K562 (cell line): ENCODE measurements around the gene SERGEF. TPM values are rescaled to one million over a fixed set of nuclear protein-coding genes. Genes with fewer than 3 reads are reported as not detected.

Source experiments
- ATAC-seq: fragments of 200-7000 bp; cut with Tn5 transposase; 3 replicates; pipeline ENCODE4 v1.9.1; 2020; ENCODE audit warnings: moderate library complexity
- BruUV-seq: library from RNA; stranded (reverse); fragments of 400-500 nt; replicated peaks from 2 replicates; lab custom pipeline; 2021; lab: Mats Ljungman, UMichigan
- CTCF ChIA-PET: fragments of 300-600 bp; formaldehyde crosslinking; extraction: SDS; loops from one replicate; lab custom pipeline; 2021; ENCODE audit warnings: low intra/inter-chr PET ratio; lab: Yijun Ruan, JAX
- POLR2A ChIA-PET: fragments of 300-600, 350-650 bp; sonication (Branson Sonifier 250); formaldehyde crosslinking; extraction: SDS; loops from one replicate; lab custom pipeline; 2021; ENCODE audit warnings: antibody characterized with exemption, inconsistent platforms; lab: Yijun Ruan, JAX
- DNase-seq, 4 experiments: peaks; one replicate each; pipeline versions ENCODE4 v3.0.0 to v3.0.0-alpha.2; 2011 to 2018; ENCODE audit warnings: low spot score in 3 of 4, mixed read lengths in 3 of 4; ENCODE audit errors: extremely low read depth in 1 of 4
- FAIRE-seq: peaks from 2 replicates; lab custom pipeline; 2011; peaks lifted over from hg19 to GRCh38; lab: Jason Lieb, UNC
- H2AFZ ChIP-seq: 2 replicates; pipeline ENCODE4 v1.6.0; 2011; ENCODE audit warnings: low read depth, low read length, control low read depth, inconsistent platforms
- H3K27ac ChIP-seq: fragments of 200-600 bp; 3 replicates; pipeline ENCODE4 v1.8.0; 2011; ENCODE audit warnings: low read depth, mild to moderate bottlenecking, control low read depth, inconsistent platforms, low read length, moderate library complexity, mixed read lengths; ENCODE audit errors: extremely low read depth
- H3K27me3 ChIP-seq, 2 experiments: fragments of 300-600 bp in 1 of 2; 2 replicates in 1 of 2; 3 replicates in 1 of 2; pipeline versions ENCODE4 v1.6.0 to v1.8.0; 2011; ENCODE audit warnings: inconsistent platforms in 2 of 2, low read length in 2 of 2, mild to moderate bottlenecking in 1 of 2, mixed read lengths in 1 of 2, moderate library complexity in 1 of 2; ENCODE audit not compliant: control insufficient read depth in 2 of 2, insufficient read depth in 2 of 2
- H3K36me3 ChIP-seq: fragments of 300-600 bp; 3 replicates; pipeline ENCODE4 v1.8.0; 2011; ENCODE audit warnings: mild to moderate bottlenecking, low read length, inconsistent platforms; ENCODE audit not compliant: control insufficient read depth, insufficient read depth
- H3K4me1 ChIP-seq, 2 experiments: fragments of 200-600 bp in 1 of 2; replicated peaks in 1 of 2; 2 replicates in 1 of 2; 3 replicates in 1 of 2; pipeline versions ENCODE4 v1.5.1 to v1.8.0; 2011; ENCODE audit warnings: inconsistent platforms in 2 of 2, low read length in 2 of 2, mild to moderate bottlenecking in 1 of 2, mixed read lengths in 1 of 2, moderate library complexity in 1 of 2; ENCODE audit not compliant: control insufficient read depth in 2 of 2, insufficient read depth in 2 of 2
- H3K4me2 ChIP-seq: 2 replicates; pipeline ENCODE4 v1.6.1; 2011; ENCODE audit warnings: low read length, control low read depth, inconsistent platforms, mixed read lengths; ENCODE audit not compliant: insufficient read depth
- H3K4me3 ChIP-seq: fragments of 200-600 bp; sonication (generic), shearing (Covaris generic); 2 replicates; pipeline ENCODE4 v1.5.1; 2016; ENCODE audit warnings: control low read depth, inconsistent platforms
- H3K79me2 ChIP-seq: fragments of 200-600 bp; 3 replicates; pipeline ENCODE4 v1.8.0; 2011; ENCODE audit warnings: low read length, inconsistent platforms; ENCODE audit not compliant: control insufficient read depth, insufficient read depth
- H3K9ac ChIP-seq, 2 experiments: 2 replicates each; pipeline versions ENCODE4 v1.6.0 to v1.6.1; 2011; ENCODE audit warnings: low read depth in 2 of 2, low read length in 2 of 2, control low read depth in 1 of 2, inconsistent platforms in 1 of 2, mild to moderate bottlenecking in 1 of 2, mixed read lengths in 1 of 2; ENCODE audit not compliant: insufficient read depth in 1 of 2
- H3K9me1 ChIP-seq: one replicate; pipeline ENCODE4 v1.6.0; 2011; ENCODE audit warnings: inconsistent platforms, mild to moderate bottlenecking, low read length, moderate library complexity; ENCODE audit not compliant: control insufficient read depth, insufficient read depth
- H3K9me3 ChIP-seq: replicated peaks from 2 replicates; pipeline ENCODE4 v1.5.1; 2011; ENCODE audit warnings: low read depth, low read length, inconsistent platforms; ENCODE audit not compliant: control insufficient read depth, insufficient read depth
- H4K20me1 ChIP-seq: replicated peaks from 2 replicates; pipeline ENCODE4 v1.6.1; 2011; ENCODE audit warnings: low read length, inconsistent platforms, mixed read lengths; ENCODE audit not compliant: control insufficient read depth, insufficient read depth
- CBFA2T3 ChIP-seq: fragments of 450-650 bp; IDR thresholded peaks from 2 replicates; pipeline ENCODE4 v1.6.1; 2017
- CBFB ChIP-seq: sonication (generic); formaldehyde crosslinking; IDR thresholded peaks from 2 replicates; pipeline ENCODE4 v1.4.0; 2020; ENCODE audit warnings: mild to moderate bottlenecking, missing genetic modification reagents
- GABPB1 ChIP-seq: sonication (generic); formaldehyde crosslinking; IDR thresholded peaks from 2 replicates; pipeline ENCODE4 v1.8.0; 2022; ENCODE audit warnings: mild to moderate bottlenecking, missing genetic modification reagents
- HLTF ChIP-seq: fragments of 450-650 bp; IDR thresholded peaks from 2 replicates; pipeline ENCODE4 v1.6.1; 2016
- ILK ChIP-seq: fragments of 450-650 bp; IDR thresholded peaks from 2 replicates; pipeline ENCODE4 v1.6.1; 2016; ENCODE audit warnings: missing genetic modification characterization, low read depth, mild to moderate bottlenecking, missing compliant biosample characterization, moderate library complexity, borderline replicate concordance
- NCOA4 ChIP-seq: fragments of 450-650 bp; IDR thresholded peaks from 2 replicates; pipeline ENCODE4 v1.6.1; 2018; ENCODE audit warnings: mild to moderate bottlenecking; ENCODE audit not compliant: partially characterized antibody
- PBX2 ChIP-seq, 2 experiments: IDR thresholded peaks in 1 of 2; conservative IDR thresholded peaks in 1 of 2; 2 replicates each; pipeline ENCODE4 v1.6.1; 2016; ENCODE audit warnings: low read depth in 2 of 2, mild to moderate bottlenecking in 1 of 2, missing compliant biosample characterization in 1 of 2, missing genetic modification characterization in 1 of 2, moderate library complexity in 1 of 2
- RAD51 ChIP-seq: fragments of 450-650 bp; IDR thresholded peaks from 2 replicates; pipeline ENCODE4 v1.7.1; 2016; ENCODE audit warnings: low read depth, mild to moderate bottlenecking, borderline replicate concordance
- RHOXF2B ChIP-seq: fragments of 250-450 bp; sonication (Bioruptor Pico); conservative IDR thresholded peaks from 2 replicates; pipeline ENCODE4 v1.5.1; 2021
- XRCC4 ChIP-seq: IDR thresholded peaks from one replicate; pipeline ENCODE4 v1.6.1; 2011; ENCODE audit not compliant: insufficient read depth, insufficient read length; ENCODE audit errors: extremely low read depth
- ZNF239 ChIP-seq: fragments of 250-450 bp; sonication (Bioruptor Pico); IDR thresholded peaks from 2 replicates; pipeline ENCODE4 v1.4.0; 2020; ENCODE audit warnings: mild to moderate bottlenecking
- ZNF586 ChIP-seq: fragments of 450-650 bp; formaldehyde crosslinking; conservative IDR thresholded peaks from 2 replicates; pipeline ENCODE4 v1.4.0; 2020; ENCODE audit warnings: mild to moderate bottlenecking, moderate library complexity
- ZSCAN29 ChIP-seq: fragments of 450-650 bp; IDR thresholded peaks from 2 replicates; pipeline ENCODE4 v1.6.1; 2017
- WGBS: fragments of 100-300 bp; shearing (Covaris generic); methylation state at CpG from one replicate; pipeline ENCODE4 v1.1.6; 2016; ENCODE audit warnings: low coverage, mixed read lengths; ENCODE audit not compliant: insufficient coverage; ENCODE audit errors: missing lambda C conversion rate; 5-methylcytosine and 5-hydroxymethylcytosine counted together
- in situ Hi-C: fragments of 300-500 bp; cut with MboI; formaldehyde crosslinking; loops from 4 replicates; pipeline ENCODE4 v1.15.0; 2018; ENCODE audit warnings: inconsistent platforms, mixed read lengths
- intact Hi-C: fragments of 100-400 bp; cut with micrococcal nuclease; formaldehyde crosslinking; loops from 2 replicates; pipeline ENCODE4 v1.14.2; 2022
- polyA plus RNA-seq, 8 experiments: library from polyadenylated mRNA; depleted of rRNA in 4 of 8; stranded (reverse) in 5 of 8; unstranded in 3 of 8; fragments of >200 nt; fragmentation: Nextera tagmentation in 2 of 8; fragmentation: Illumina TruSeq in 1 of 8; extraction: Ambion mirVana in 2 of 8; extraction: Trizol in 1 of 8; gene quantifications; 2 replicates each; pipeline versions ENCODE4 v1.2.1 to v1.2.3, GENCODE V29; 2011 to 2014; ENCODE audit warnings: inconsistent platforms in 1 of 8, missing spikeins in 1 of 8
- total RNA-seq, 7 experiments: library from RNA; depleted of rRNA in 6 of 7; stranded (reverse); fragments of >200 nt in 6 of 7; fragmentation: Illumina TruSeq in 2 of 7; extraction: Trizol in 2 of 7; gene quantifications; 2 replicates each; pipeline versions ENCODE4 v1.2.1 to v1.2.3, GENCODE V29; 2011 to 2021; ENCODE audit warnings: low replicate concordance in 1 of 7

Gene SERGEF
- total and polyA plus RNA-seq, 9 of the 15 experiments (the other 6 are each of a cell fraction or from before 2014, with no cell fraction given): 10.2 to 28.0 (median 19.9) TPM

GRCh38 chr11:17746096-17746495 is 266.8 kb downstream of the SERGEF start:
- Histone ChIP-seq H3K79me2 (no peaks in the 10 kb centered on the region), H3K27me3 (peaks cover 7 to 65% of the 10 kb centered on the region in 2 experiments; a peak in 3 of 5 replicates), H2AFZ (no peak overlapping the region), H3K9me1 (no peaks in the 10 kb centered on the region), H3K9ac (no peak overlapping the region), H3K4me1 (no peaks in the 10 kb centered on the region), H3K4me2 (no peak overlapping the region), H3K4me3 (no peak overlapping the region), H3K27ac (no peak overlapping the region), H4K20me1 (peaks cover 15% of the 10 kb centered on the region; the same call in 1 of the 2 replicates), H3K36me3 (no peaks in the 10 kb centered on the region), H3K9me3 (no peaks in the 10 kb centered on the region)
- intact Hi-C loops (no loop called here), in situ Hi-C loops (no loop called here)
- no peak for FAIRE-seq
- TF ChIP-seq NCOA4 (no peak), CBFB (CRISPR knock-in tag) (no peak), ZNF239 (CRISPR knock-in tag) (no peak), ZSCAN29 (no peak), GABPB1 (CRISPR knock-in tag) (no peak)
- no peak for DNase-seq
- no peak for ATAC-seq
- BruUV-seq: no TSS peak
- ChIA-PET CTCF (no interaction called here), POLR2A (no interaction called here)
- 2% methylated on average over 11 of the region's 11 CpGs for WGBS

- Histone ChIP-seq H3K27ac (no peak overlapping the region), H2AFZ (no peak overlapping the region), H3K9me3 (no peaks in the 10 kb centered on the region), H3K79me2 (no peaks in the 10 kb centered on the region), H3K4me3 (no peak overlapping the region), H3K36me3 (no peaks in the 10 kb centered on the region), H3K9ac (no peak overlapping the region), H3K4me2 (no peak overlapping the region), H3K4me1 (no peaks in the 10 kb centered on the region), H3K27me3 (peaks cover 7 to 68% of the 10 kb centered on the region in 2 experiments; a peak in 3 of 5 replicates), H3K9me1 (no peaks in the 10 kb centered on the region), H4K20me1 (peaks cover 15% of the 10 kb centered on the region; the same call in 1 of the 2 replicates)
- no TSS peak for BruUV-seq
- POLR2A ChIA-PET: interaction anchor here (0.7 kb wide), 1 partner anchor 248 kb away, joined by 3 read pairs; no protein-coding TSS in a partner anchor
- intact Hi-C loops: no loop called here
- DNase-seq (no peak), ATAC-seq (no peak), FAIRE-seq (no peak)
- in situ Hi-C loops: no loop called here
- WGBS: 2% methylated on average over 20 of the region's 20 CpGs
- CTCF ChIA-PET: no interaction called here
- no peak for TF ChIP-seq XRCC4
- TF ChIP-seq ILK: no peak
- TF ChIP-seq RAD51: no peak
- no peak for TF ChIP-seq CBFA2T3
- TF ChIP-seq HLTF: no peak
- TF ChIP-seq ZNF586 (CRISPR knock-in tag): no peak
- no peak for TF ChIP-seq PBX2 (CRISPR knock-in tag; IDR thresholded peaks at IDR 0.05; ENCODE audit: low read depth)
- TF ChIP-seq PBX2 (tag; conservative IDR thresholded peaks at IDR 0.05; ENCODE audit: low read depth): no peak
- no peak for TF ChIP-seq RHOXF2B
Observed at GRCh38 chr11:17745023-17745772, 267.6 kb downstream of the SERGEF start.
